AG08396 (cell line): ENCODE data around the gene CRIM1.
A peak's percentile ranks its signal among the peaks of the same experiment; 100 is the strongest.
"Not testable (repeated sequence)": the region's sequence is repeated elsewhere in the genome, so short reads cannot be mapped to it uniquely, and the experiment has no call there.

Experiments
- DNase-seq: peaks from one replicate; pipeline ENCODE4 v3.0.0; 2012; ENCODE audit warnings: low spot score, mixed read lengths

CRIM1 gene

GRCh38 chr2:36351736-36352349, 3.7 kb upstream of the CRIM1 start:
- DNase-seq: no peak

DNA sequence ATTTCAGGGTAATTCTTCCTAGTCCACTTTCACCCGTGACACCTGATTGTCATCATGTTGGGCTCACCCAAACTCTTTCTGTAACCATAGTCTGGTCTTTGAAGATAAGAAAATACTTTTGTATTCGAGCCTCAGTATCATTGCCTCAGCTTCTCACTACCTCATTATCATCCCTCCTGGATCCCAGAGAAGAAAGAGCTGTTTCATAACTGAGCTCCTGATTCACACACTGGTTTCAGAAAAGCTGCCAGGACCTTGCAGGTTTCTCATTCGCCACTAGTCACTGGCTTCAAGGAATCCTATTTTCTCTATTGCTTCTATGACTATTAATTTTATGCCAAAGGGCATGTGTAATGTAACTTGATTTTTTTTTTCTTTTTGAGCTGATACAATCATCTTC, 2.9 kb upstream of the CRIM1 start:
- no peak for DNase-seq

DNA sequence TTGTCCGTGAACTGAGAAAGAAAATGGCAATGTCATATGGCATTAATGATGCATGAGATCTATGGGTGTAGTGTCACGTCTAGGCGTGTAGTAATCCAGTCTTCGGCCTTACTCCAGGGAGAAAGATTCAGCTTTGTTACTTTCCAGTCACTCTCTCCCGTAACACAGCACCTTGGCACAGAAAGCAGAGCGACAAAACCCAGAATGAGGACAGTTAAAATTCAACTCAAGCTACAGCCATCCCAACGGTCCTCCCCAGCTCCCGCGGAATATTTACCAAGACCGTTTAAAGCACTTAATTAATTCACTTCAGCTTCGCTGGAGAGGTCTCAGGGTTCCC, 797 bp upstream of the CRIM1 start:
- DNase-seq: no peak

DNA sequence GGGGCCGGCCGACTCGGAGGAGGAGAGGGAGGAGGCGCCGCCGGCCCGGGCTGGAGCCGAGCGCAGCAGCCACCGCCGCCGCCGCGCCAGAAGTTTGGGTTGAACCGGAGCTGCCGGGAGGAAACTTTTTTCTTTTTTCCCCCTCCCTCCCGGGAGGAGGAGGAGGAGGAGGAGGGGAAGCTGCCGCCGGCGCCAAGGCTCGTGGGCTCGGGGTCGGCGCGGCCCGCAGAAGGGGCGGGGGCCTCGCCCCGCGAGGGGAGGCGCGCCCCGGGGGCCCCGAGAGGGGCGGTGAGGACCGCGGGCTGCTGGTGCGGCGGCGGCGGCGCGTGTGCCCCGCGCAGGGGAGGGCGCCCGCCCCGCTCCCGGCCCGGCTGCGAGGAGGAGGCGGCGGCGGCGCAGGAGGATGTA, 316 bp downstream of the CRIM1 start:
- no peak for DNase-seq

- DNase-seq: no peak
Measured at GRCh38 chr2:36356298-36356989, 866 bp downstream of the CRIM1 start.

DNA sequence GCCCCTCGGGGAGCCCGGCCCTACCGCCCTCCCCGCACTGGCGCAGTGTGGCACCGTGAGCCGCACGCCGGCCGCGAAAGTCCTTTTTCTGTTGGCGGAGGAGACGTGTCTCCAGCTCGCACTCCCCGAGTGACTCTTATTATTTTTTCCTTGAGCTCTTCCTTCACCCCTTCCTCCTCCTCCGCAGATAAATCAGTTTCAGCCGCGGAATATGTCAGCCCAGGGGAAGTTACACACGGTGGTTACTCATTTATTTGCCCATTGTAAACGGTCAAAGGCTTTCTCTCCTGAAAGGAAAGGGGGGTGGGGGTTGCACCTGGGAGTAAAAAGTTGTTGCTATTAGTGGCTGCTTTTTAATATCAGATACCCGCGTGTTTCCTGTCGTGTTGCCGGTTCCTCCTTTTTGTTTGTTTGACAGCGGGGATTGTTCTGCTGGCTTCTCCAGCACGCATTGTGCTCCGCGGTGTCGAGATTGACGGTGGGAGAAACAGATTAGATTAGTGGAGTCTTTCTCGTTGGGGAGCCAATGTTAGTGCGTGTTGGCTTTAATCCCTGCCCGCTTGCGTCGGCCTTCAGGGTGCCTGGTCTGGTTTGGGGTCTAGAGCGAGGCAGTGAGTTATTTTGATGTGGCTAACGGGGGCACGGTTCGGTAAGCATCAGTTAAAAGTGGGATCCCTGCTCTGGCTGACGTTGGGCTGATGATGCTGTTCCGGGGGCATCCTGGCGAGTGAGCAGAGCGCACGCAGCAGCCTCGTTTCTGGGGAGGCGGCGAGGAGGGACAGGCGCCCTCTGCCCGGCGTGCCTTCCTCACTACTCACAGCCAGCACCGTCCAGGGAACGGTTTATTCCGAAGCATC, 1.6 kb downstream of the CRIM1 start:
- DNase-seq: peak; percentile 61

GRCh38 chr2:36357847-36358659, 2.5 kb downstream of the CRIM1 start:
- DNase-seq: no peak

DNA sequence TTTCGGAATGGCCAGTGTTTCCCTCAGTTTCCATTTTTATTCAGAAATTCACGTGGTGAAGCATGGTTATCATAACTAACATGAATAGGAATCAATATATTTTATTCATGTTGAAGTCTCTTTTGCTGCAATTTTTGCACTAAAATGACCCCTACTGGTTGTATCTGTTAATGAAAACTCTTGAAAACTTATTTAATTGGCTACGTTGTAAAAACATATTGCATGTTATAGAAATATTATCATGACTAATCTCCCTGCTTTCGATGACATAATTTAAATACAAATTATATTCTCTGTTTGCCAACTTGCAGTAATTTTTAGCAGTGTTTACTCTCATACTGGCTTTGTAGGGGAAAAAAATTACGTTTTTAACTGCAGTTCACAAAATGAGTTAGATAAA, 3.5 kb downstream of the CRIM1 start:
- DNase-seq: no peak

- DNase-seq: no peak
Measured at GRCh38 chr2:36360063-36360462, 4.5 kb downstream of the CRIM1 start.

GRCh38 chr2:36360834-36361233, 5.3 kb downstream of the CRIM1 start:
- no peak for DNase-seq

- DNase-seq: no peak
Measured at GRCh38 chr2:36361396-36361795, 5.8 kb downstream of the CRIM1 start.

GRCh38 chr2:36362291-36362690, 6.7 kb downstream of the CRIM1 start:
- DNase-seq: peak; percentile 49

- DNase-seq: not testable (repeated sequence)
Measured at GRCh38 chr2:36363085-36363484, 7.5 kb downstream of the CRIM1 start.

DNA sequence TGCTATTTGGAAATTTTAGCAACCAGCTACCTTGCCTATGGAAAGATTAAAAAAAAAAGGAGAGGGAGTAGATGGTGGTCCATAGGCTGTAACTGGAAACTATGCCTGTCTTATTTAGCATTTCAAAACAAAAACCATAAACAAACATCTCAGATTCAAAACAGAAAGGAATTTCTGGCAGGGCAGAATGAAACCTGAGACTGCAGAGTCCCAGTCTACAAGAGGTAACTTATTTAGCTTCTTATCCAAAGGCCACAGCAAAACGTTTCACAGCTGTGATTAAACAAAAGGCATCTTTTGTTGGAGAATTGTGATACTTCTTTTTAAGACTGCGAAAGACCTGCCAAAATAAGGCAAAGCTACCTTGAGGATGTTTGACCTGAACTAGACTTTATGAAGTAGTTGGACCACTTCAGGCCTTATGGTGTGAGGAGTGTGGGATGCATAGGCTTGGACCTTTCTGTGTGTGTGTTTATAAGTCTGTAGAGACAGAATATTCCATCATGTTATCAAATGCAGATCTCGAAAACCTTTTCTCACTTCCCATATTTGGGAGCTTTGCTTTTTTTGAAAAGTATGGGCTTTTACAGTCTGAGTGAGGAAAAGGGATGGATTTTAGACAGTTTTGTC, 11.0 kb downstream of the CRIM1 start:
- no peak for DNase-seq

GRCh38 chr2:36367486-36367885, 11.9 kb downstream of the CRIM1 start:
- no peak for DNase-seq

- no peak for DNase-seq
Measured at GRCh38 chr2:36367895-36368353, 12.3 kb downstream of the CRIM1 start.

- no peak for DNase-seq
Measured at GRCh38 chr2:36368438-36368837, 12.9 kb downstream of the CRIM1 start.

- DNase-seq: no peak
Measured at GRCh38 chr2:36369163-36369562, 13.6 kb downstream of the CRIM1 start.

DNA sequence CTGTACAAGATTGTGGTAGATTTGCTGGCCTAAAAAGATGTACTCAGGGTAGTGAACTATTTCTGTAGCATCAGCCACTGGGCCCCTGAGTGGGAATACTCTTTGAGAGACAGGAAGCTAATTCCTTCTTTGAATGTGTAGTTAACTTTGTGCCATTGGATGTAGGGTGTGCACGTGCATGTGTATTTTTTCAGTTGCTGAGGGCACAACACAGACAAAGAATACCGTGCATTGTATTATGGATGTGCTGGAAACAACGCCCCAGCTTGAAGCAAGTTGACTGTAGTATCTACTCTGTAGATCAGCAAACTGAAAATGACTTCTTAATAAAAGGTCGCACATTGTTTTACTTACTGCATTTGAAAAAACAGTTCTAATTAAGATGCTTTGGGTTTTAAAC, 14.1 kb downstream of the CRIM1 start:
- DNase-seq: no peak

- DNase-seq: no peak
Measured at GRCh38 chr2:36370281-36370680, 14.7 kb downstream of the CRIM1 start.

- no peak for DNase-seq
Measured at GRCh38 chr2:36371070-36371874, 15.7 kb downstream of the CRIM1 start.
